Kidney epithelial cell (primary cell): ENCODE results near the gene TIPARP. TPM values are rescaled to one million over a fixed set of nuclear protein-coding genes. Genes with fewer than 3 reads are reported as not detected.
"Not testable (repeated sequence)": the region's sequence is repeated elsewhere in the genome, so short reads cannot be mapped to it uniquely, and the experiment has no call there.

Source experiments
- DNase-seq: peaks from one replicate; pipeline ENCODE4 v3.0.0-alpha.2; 2010; ENCODE audit warnings: low read depth
- H3K27me3 ChIP-seq: 2 replicates; pipeline ENCODE4 v1.6.0; 2011; ENCODE audit warnings: low read length; ENCODE audit not compliant: control insufficient read depth, insufficient read depth
- H3K36me3 ChIP-seq: 2 replicates; pipeline ENCODE4 v1.5.1; 2011; ENCODE audit warnings: low read length; ENCODE audit not compliant: control insufficient read depth, insufficient read depth
- H3K4me3 ChIP-seq: 2 replicates; pipeline ENCODE4 v1.5.1; 2011; ENCODE audit warnings: low read depth, mild to moderate bottlenecking, control low read depth, low read length
- total RNA-seq: library from RNA; depleted of rRNA; stranded (reverse); fragments of >200 nt; gene quantifications from 2 replicates; pipeline ENCODE4 v1.2.3, GENCODE V29; 2015
- TF ChIP-seq, protein P1 (sequence below): IDR thresholded peaks from 2 replicates; pipeline ENCODE4 v1.5.1; 2011; ENCODE audit warnings: mild to moderate bottlenecking, moderate library complexity, low read length, control low read depth, inconsistent platforms; ENCODE audit not compliant: insufficient read depth, poor library complexity, severe bottlenecking

TIPARP gene
- total RNA-seq, 1 donor from 2014 or later: 26.2 TPM

DNA sequence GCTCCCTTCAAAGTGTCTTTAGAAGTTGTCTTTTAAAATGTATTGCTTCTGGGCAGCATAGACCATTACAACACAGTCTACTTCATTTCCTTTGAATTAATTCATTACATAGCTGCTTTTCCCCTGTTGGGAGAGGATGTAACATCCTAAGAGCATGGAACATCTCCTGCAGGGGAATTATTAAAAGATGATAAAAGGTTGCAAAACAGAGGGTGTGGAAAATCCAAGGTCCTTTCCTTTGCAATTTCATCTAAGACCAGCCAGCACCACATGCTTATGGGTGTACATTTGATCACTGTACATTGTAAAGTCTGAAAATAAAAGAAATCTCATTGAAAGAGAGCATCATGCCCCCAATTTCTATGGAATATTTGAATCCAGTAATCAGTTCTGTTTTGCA is 57.4 kb downstream of the TIPARP start:
- Histone ChIP-seq H3K27me3 (no peaks in the 10 kb centered on the region), H3K36me3 (no peaks in the 10 kb centered on the region), H3K4me3 (no peak overlapping the region)
- no peak for DNase-seq
- TF ChIP-seq, protein P1, sequence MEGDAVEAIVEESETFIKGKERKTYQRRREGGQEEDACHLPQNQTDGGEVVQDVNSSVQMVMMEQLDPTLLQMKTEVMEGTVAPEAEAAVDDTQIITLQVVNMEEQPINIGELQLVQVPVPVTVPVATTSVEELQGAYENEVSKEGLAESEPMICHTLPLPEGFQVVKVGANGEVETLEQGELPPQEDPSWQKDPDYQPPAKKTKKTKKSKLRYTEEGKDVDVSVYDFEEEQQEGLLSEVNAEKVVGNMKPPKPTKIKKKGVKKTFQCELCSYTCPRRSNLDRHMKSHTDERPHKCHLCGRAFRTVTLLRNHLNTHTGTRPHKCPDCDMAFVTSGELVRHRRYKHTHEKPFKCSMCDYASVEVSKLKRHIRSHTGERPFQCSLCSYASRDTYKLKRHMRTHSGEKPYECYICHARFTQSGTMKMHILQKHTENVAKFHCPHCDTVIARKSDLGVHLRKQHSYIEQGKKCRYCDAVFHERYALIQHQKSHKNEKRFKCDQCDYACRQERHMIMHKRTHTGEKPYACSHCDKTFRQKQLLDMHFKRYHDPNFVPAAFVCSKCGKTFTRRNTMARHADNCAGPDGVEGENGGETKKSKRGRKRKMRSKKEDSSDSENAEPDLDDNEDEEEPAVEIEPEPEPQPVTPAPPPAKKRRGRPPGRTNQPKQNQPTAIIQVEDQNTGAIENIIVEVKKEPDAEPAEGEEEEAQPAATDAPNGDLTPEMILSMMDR: no peak

DNA sequence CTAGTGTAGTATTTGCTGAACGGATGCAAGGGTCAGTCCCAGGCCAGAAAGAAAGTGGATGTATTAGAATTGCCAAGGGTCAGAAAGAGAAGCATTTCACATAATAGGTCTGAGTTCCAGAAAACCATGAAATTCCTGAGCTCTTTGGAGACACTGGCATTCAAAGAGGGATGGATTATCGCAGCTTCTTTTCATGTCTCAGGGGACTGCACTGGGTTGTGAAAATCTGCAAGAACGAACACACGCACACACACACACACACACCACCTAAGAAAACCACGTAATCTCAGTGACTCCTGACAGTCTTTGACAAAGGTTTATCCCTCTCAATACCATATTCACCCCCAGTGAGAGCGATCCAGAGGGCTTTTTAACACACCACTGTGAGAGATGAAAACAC is 57.9 kb downstream of the TIPARP start:
- Histone ChIP-seq H3K36me3 (no peaks in the 10 kb centered on the region), H3K27me3 (no peaks in the 10 kb centered on the region), H3K4me3 (no peak overlapping the region)
- TF ChIP-seq, protein P1: no peak
- DNase-seq: no peak

GRCh38 chr3:156732715-156733421 is 58.5 kb downstream of the TIPARP start:
- TF ChIP-seq, protein P1: no peak
- Histone ChIP-seq H3K4me3 (no peak overlapping the region), H3K36me3 (no peaks in the 10 kb centered on the region), H3K27me3 (no peaks in the 10 kb centered on the region)
- no peak for DNase-seq

DNA sequence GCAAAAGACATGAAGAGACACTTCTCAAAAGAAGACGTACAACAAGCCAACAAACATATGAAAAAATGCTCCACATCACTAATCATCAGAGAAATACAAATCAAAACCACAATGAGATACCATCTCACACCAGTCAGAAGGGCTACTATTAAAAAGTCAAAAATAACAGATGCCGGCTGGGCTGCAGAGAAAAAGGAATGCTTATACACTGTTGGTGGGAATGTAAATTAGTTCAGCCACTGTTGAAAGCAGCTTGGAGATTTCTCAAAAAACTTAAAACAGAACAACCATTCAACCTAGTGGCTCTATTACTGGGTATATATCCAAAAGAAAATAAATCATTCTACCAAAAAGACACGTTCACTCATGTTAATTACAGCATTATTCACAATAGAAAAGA is 60.3 kb downstream of the TIPARP start:
- H3K27me3 ChIP-seq, H3K4me3 ChIP-seq, DNase-seq, H3K36me3 ChIP-seq: not testable (repeated sequence)

DNA sequence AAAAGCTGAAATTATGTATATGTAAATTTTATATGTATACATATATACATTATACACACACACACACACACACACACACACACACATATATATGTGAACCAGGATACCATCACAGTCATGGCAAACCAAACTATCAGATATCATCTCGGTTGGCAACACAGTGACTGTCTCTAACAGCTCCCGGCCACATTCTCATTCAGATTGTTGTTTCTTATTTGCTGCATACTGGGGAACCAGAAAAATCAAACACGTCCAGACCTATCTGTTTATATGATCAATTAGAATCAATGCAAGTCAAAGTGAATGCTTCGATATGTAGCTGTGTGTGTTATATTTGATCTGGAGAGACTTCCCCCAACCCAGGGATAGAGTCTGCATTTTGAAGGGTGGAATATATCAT is 61.1 kb downstream of the TIPARP start:
- no peak for DNase-seq
- TF ChIP-seq, protein P1: no peak

DNA sequence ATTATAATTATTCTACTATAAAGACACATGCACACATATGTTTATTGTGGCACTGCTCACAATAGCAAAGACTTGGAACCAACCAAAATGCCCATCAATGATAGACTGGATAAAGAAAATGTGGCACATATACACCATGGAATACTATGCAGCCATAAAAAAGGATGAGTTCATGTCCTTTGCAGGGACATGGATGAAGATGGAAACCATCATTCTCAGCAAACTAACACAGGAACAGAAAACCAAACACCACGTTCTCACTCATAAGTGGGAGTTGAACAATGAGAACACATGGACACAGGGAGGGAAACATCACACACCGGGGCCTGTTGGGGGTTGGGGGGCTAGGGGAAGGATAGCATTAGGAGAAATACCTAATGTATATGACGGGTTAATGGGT is 62.7 kb downstream of the TIPARP start:
- H3K36me3 ChIP-seq, H3K4me3 ChIP-seq, DNase-seq: not testable (repeated sequence)

More for the DNA sequence above, 61.1 kb downstream of the TIPARP start:
- H3K36me3 ChIP-seq: no peaks in the 10 kb centered on the region
- no peak overlapping the region for H3K4me3 ChIP-seq
- no peaks in the 10 kb centered on the region for H3K27me3 ChIP-seq

DNA sequence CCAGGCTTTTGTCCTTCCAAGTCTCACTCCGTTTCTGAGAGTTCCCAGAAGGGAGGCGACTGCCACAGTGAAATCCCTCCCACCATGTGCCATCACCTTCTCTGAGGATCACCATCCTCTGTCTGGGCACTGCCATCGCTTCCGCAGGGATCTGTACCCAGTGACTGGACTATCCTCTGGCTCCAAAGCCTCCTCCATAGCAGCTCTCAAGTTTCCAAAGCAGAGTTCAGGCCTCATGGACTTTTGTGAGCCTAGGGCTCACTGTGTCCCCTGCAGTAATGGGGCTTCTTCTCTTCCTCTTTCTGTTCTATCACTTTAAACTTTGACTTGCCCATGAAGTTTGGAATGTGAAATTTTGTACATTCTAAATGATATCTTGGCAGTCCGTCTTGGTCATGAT is 63.9 kb downstream of the TIPARP start:
- Histone ChIP-seq H3K36me3 (no peaks in the 10 kb centered on the region), H3K4me3 (no peak overlapping the region), H3K27me3 (no peaks in the 10 kb centered on the region)
- TF ChIP-seq, protein P1: no peak
- DNase-seq: no peak

More for the DNA sequence above, 62.7 kb downstream of the TIPARP start:
- H3K27me3 ChIP-seq: not testable (repeated sequence)
